OCI-LY7 (cell line): Measurements from ENCODE around the gene JUNB.

ENCODE experiments used
- CTCF ChIP-seq: fragments of 200-600 bp; sonication (generic); conservative IDR thresholded peaks from 2 replicates; pipeline ENCODE4 v1.5.1; 2014; ENCODE audit warnings: mild to moderate bottlenecking, antibody characterized with exemption, low read length, moderate library complexity, mixed read lengths
- EZH2phosphoT487 ChIP-seq: fragments of 200-600 bp; sonication (generic); IDR thresholded peaks from 2 replicates; pipeline ENCODE4 v1.6.1; 2018; ENCODE audit warnings: low read depth, borderline replicate concordance, mild to moderate bottlenecking, mixed run types, antibody characterized with exemption, low read length, moderate library complexity, mixed read lengths

- no peak for TF ChIP-seq CTCF
- no peak for TF ChIP-seq EZH2phosphoT487
Measured at GRCh38 chr19:12800466-12800770, 9.1 kb downstream of the JUNB start.
